Stimulated activated CD8-positive, alpha-beta memory T cell treated with anti-CD3 and anti-CD28 coated beads, Interleukin-12 subunit alpha, Interleukin-12 subunit beta, amount 100 ng/mL, for 24 hours (primary cell): ENCODE data around the gene SAMHD1.

ENCODE experiments used
- DNase-seq: peaks from one replicate; pipeline ENCODE4 v3.0.0-alpha.2; 2020; ENCODE audit errors: extremely low read depth

SAMHD1 gene

DNA sequence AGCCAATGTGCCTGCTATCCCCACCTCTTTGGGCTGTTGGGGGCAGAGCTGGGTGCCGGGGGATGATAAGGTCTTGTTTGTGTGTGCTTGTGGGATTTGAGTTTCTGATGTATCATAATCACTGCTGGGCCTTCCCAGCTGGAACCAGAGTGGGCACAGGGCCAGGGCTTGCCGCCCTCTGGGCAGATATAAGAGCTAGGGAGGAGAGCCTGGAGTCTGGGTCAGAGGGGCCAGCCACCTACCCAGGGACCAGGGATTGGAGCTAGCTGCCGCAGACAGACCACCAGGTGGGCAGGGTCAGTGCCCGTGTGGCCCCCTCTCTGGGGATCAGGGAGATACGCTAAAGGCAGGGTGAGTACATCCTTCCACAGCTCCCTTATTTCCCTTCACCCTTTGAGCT lies 78.7 kb downstream of the SAMHD1 start:
- DNase-seq, result no peak

DNA sequence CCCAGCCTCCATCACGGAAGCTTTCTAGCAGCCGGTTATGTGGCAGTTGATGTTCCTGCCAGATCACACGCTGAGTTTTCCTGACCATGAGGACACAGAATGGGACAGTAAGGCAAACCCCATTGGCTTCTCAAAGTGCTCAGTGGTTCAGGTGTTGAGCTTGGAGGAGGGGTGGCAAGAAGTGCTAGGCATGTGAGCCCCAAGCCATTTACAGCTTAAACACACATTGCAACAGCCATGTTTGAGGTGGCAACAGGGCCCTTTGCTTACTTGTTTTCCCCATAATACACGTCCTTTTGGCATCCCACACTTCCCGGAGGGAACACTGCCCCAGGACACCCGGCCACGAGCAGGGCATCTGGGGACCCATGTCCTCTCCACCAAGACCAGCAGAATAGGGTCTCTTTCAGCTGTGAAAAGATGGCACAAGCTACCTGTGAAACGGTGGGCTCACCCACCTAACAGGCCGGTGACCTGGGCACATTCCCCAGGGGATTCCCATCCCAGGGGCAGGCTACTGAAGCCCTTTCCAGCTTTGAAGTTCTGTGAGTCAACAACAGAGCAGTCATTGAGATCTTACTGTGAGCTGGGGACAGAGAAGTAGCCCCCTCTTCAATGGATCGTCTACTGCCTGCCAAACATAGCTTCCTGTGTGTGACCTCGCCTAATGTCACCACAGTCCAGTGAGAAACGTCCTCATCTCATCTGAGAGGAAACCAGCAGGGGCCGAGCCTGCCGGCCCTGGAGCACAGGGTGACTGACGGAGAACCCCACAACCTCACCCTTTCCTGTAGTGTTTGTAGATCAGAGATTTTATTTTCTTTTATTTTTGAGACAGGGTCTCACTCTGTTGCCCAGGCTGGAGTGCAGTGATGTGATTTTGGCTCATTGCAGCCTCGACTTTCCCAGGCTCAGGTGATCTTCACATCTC lies 79.6 kb downstream of the SAMHD1 start:
- DNase-seq, result no peak

DNA sequence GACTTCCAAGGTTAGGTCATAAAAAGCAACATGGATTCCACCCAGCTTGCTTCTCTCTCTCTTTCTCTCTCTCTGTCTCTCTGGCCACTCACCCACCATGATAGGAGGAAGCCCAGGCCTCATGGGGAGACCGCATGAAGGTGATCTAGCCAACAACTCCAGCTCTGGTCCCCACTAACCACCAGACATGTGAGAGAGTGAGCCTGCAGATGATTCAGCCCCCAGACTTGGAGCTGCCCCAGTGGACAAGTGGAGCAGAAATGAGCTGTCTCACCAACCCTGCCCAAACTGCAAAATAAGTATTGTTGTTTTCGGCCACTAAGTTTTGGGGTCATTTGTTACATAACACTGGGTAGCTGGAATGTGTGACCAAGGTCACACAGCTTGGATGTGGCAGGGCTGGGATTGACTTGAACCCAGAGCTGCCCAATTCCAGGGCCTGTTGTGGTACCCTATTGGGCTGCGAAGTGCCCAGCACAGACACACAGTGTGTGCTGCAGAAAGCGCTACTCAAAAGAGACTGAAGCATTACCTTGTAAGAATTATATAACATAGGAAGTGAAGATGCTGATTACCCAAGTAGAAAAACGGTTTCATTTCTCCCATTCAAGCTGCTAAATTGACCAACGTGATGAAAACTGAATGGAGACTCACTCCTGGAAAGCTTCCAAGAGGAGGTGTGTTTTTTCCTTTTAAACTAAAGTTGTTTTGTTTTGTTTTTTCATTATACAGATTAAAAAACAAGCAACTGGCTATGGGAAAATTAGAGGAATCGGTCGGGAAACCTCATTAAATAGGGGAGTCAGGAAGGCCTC lies 84.6 kb downstream of the SAMHD1 start:
- DNase-seq, result no peak

DNA sequence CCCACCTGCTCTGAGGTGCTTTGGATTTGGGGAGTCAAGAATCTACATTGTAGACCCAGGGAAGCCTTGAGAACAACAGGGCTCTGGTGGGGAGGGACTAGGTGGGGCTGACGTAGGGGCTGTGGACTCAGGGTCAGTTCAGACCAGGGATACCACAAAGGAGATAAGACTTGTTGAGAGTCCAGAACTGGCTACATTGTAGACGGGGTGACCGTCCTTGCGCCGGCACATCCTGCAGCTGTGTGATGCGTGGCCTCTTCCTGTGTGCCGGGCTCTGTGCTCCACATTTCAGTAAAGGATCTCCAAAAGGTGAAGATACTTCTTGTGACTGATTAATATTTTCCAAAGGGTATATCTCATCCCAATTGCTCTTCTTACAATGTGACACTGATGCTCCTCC lies 85.3 kb downstream of the SAMHD1 start:
- DNase-seq, result no peak

DNA sequence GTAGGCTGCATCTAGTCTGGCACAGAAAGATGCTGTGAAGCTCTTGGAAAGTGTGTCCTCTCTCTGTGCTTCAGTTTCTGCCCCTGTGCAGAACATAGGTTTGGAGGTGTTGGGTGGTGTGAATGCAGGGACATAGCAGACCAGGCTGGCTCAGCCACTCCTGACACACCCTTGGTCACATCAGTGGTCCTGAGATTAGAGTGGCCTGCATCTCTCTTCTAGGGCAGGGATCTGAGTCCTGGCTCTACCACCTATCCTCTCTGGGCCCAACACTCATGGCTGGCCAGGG lies 85.7 kb downstream of the SAMHD1 start:
- no peak for DNase-seq

DNA sequence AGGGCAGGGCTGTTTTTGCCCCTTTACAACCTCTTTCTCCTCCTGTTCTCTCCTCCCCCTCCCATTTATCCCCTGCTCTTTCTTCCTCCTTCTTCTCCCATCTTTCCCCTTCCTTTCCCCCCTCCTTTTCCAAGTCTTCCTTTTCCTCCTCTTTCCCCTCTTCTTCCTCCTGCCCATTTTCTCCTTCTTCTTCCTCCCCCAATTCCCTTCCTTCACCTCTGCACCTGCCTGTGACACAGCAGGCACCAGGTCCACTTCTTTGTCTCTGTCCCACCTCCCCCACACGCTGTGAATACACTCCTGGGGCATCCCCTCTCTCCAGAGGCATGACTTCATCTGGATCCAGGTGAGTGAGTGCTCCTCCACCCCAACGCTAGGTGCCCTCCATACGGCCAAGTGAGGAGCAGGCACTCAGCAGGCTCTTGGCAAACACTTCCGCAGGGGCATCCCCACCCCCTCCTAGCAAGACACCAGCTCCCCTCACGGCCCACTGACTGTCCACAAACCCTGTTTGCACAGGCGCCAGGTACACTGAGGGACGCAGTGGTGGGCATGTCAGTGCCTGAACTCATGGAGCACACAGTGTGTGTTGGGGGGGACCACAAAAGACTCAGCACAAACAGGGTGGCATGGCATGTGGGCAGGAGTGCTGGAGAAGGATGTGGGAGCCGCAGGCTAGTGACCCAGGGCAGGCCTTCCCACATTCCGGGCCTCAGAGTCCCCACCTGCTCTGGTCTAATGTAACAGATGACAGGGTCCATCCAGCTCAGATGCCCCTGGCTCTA lies 86.2 kb downstream of the SAMHD1 start:
- DNase-seq, result no peak

GRCh38 chr20:36862857-36863668 lies 88.4 kb downstream of the SAMHD1 start:
- DNase-seq, result no peak

DNA sequence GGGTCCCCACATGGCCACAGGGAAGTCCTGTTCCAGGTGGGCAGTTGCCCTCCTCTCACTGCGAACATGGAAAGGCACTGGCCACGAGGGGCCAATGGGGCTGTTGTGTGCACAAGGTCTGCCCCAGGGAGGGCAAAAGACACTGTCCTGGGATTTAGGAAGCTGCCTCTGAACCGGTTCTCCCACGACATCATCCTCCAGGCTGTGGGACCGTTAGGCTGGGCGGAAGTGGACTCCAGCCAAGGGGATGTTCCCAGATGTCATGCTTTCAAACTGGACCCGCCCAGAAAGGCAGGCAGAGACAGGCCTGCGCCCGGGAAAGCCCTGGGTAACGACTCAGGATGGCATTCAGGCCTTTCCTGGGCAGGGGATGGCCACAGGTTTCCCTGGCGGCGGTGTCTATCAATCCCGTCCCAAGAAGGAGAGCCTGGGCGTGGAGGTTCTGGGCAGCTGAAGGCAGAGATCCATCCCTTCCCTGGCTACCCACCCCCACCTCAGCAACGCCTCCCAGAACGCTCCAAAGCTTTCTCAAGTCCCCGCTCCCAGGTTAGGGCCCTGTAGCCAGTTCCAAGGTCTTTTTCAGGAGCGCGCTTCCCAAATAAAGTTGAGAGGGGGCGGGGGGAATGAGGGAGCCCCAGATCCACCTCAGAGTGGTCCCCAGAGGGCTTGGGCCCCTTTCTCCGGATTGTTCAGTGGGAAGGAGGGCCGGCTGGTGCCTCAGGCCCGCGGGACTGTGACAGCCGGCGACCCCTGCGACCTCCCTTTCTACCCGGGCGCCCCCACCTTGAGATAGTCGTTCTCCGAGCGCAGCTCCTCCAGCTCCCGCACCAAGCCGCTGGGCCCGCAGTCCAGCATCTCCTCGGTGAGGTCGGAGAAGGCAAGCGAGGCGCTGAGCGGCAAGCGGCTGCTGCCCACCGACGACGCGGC lies 89.4 kb downstream of the SAMHD1 start:
- DNase-seq, result no peak

- no peak for DNase-seq
These were observed 90.0 kb downstream of the SAMHD1 start for GRCh38 chr20:36861625-36861874.

DNA sequence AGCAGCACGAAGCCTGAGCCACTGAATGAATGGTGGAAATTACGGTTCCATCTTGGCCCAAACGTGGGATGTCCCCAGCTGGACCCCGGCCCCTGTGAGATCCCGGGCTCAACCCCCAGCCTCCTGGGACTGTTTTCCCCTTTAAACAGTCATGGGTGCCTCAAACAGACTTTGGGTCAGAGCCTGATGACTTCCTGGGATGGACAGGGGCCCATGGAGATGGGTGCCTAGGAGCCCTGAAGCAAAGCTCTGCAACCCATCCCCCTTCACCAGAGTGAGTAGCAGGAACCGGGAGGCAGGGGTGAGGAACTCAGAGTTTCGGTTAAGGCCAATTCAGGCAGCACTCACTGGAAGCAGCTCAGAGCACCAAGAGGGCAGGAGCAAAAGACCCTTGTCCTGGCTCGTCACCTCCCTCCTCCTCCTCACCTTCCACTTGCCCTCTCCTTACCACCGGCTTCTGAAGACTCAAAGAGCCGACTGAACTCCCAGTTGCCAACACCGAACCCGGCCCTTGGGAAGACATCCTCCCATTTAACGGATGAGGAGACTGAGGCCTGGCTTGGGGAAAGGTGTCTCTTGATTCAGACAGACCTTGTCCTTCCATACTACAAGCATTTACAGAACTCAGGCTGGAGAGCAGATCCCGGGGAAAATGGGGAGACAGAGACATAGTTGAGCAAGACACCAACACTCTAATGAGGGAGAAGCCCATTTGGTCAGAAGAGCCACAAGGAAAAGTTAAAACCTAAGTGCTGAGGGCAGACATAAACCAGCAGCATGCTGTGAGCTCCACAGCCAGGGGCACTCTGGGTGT lies 90.5 kb downstream of the SAMHD1 start:
- DNase-seq, result no peak

DNA sequence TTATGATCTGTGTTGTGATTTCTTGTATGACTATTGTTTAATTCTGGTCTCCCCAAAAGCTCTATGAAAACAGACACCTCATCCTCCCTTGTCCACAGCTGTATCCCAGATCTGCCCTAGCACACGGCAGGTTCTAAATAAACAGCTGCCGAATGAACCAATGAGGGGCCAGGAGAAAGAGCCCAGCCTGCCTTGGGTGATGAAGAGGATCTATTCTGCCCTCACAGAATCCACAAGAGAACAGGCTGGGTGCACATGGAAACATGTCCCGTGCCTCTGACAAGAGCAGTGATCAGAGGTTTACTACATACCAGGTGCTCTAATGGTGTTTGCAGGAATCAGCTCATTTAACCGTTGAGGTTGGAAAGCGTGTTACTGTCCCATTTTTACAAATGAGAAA lies 91.2 kb downstream of the SAMHD1 start:
- DNase-seq, result no peak

GRCh38 chr20:36859700-36860330 lies 91.7 kb downstream of the SAMHD1 start:
- DNase-seq, result no peak

DNA sequence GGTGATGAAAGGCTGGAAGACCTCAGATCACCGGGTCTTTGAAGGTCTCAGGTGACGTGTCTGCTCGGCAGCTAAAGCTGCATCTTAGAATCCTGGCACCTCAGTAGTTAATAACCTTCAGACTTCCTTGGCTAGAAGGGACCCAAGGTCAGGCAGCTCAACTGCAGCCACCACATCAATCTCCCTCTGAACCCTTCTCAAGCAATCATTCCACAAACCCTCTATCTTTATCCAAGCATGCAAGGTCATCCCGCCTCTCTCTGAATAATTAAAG lies 92.3 kb downstream of the SAMHD1 start:
- DNase-seq, result no peak

GRCh38 chr20:36856691-36857635 lies 94.5 kb downstream of the SAMHD1 start:
- DNase-seq, result no peak

GRCh38 chr20:36856195-36856594 lies 95.3 kb downstream of the SAMHD1 start:
- DNase-seq, result no peak

DNA sequence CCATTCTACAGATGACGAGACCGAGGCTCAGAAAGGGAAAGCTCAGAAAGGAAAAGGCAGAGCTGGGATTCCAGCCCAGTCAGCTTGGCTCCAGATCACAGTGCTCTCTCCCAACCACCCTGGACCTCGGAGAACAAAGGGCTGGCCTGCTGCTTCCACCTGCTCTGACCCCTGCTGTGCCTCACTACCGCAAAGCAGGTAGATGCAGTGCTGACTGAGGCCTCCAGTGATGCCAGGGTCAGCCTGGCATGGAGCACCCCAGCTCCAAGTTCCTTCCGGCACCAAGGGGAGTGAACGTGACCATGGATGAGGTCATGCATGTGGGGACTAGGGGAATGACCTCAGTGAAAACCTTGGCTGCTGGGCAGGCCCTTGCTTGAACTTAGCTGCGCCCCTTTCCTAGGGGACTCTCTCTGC lies 96.3 kb downstream of the SAMHD1 start:
- DNase-seq, result no peak

DNA sequence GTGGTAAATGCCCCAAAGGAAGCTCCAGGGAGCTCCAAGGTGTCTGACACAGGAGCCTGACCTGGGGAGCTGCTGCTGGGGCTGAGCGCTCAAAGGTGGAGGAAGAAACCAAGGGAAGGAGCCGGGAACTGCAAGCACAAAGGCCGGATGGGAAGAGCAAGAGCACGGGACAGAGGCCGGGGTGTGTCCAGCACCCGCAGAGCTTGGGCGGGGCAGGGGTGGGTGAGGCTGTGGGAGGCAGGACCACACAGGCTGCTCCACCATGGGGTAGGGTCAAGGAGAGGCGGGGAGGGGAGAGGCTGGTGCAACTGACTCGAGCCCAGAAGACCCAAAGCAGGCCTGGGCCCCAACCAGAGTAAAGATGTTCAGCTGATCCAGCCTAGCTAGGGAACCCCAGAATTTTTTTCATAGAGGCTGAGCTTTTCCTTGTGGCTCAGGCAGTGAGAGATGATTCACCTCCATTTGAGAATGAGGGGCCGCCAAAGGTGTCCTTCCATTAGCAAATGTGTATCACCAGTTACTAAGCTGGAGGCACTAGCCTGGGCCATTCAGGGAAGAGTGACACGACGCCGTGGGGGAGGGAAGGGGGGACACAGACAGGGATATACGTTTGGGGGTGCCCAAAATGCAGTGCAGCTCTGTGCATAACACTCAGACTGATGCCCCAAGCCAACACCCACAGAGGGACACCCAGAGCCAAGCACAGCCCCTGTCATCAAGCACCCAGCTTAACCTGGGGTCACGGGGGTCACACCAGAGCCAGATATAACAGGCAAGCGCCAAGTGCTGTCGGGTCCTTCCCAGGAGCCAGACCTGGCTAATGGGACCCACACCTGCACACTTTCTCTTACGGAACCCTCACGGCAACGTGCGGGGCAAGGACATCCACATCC lies 96.9 kb downstream of the SAMHD1 start:
- DNase-seq, result no peak
